ENCODE measurements around the gene FGGY.

The FGGY gene

DNA sequence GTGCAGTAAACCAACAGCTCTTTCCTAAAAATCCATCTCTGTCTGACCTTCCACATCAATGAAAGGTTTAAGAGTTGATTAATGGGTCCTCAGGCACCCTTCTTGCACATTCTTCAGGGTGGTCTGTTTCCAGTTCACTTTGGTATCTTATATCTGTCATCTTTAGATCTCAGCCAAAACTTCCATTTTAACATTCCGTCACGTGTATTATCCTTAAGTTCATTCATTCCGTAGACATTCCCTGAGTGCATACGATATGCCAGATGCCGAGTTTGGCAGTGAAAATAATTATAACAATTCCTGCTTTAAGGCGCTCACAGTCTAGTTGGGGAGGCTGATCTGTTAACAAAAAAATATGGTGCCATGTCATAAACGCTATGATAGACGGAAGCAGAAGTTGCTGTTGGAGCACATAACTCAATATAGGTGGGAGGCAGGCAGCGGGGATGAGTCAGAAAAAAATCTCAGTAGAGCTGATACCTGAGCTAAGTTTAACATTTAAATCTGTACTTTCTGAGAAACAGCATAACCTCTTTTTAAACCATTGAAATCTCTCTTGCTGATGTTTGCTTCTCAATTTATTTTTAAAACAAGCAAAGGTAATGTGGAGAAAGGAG lies 458.3 kb downstream of the FGGY start:
- DNase-seq: no peak

DNA sequence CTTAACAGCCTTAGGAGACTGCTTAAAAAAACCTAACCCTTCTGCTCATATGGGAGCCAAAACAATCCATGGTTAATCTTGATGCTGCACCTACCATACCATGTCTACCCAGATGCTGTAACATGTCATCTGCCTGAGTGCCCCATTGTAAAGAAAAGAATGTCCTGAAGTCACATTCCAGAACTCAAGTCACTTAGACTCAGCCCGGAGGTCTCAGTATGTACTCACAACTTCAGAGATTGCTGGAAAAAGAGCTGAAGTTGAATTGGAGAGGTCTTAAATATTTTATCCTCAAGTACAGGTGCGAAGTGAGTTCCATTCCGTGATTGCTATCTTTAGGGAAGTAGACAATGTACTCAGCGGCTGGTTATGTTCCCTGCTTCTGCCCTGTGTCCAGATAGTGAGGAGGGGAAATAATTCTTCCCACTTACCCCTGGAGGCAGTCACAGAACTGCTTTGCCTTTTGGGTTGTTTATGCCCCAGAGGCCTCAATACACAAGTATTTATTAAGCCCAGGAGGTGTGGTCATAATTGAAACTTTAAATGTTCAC lies 460.4 kb downstream of the FGGY start:
- DNase-seq: no peak

GRCh38 chr1:59759156-59759925 lies 462.4 kb downstream of the FGGY start:
- DNase-seq: peak; percentile 9 to 48 (median 30)

GRCh38 chr1:59761443-59761842 lies 464.5 kb downstream of the FGGY start:
- DNase-seq: no peak

GRCh38 chr1:59763418-59763817 lies 466.5 kb downstream of the FGGY start:
- DNase-seq: no peak

DNA sequence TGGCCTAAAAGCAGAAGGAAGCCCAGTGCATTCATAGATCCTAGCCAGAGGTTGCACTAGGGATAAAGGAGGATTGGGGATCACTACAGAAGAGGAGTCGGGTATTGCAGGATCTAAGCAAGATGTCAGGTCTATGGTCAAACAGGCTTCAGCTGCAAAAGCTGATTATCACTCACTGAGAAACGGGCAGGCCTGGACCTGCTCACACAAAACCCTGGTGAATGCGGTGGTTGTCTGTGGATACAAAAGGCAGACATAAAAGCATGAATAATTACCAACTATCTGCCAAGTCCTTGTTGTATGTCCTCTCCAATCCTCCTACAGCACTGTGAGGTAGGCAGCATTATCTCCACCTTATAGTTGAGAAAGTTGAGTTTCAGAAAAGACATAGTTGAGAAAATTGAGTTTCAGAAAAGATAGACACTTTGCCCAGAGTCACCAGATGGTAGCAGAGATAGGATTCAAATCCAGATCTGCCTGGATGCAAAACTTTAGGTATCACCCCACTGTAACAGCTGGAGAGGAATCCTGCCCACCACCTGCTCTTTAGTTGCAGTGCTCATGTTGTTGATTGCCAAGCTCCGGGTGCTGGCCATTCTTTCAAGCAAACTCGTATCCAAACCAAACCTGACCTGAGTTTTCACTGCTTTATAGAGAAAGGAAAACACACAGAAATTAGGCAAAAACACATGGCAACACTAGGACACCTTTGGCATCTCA lies 468.3 kb downstream of the FGGY start:
- no peak for DNase-seq

- no peak for DNase-seq
These were observed 469.4 kb downstream of the FGGY start for GRCh38 chr1:59766227-59766855.

GRCh38 chr1:59767119-59767518 lies 470.2 kb downstream of the FGGY start:
- no peak for DNase-seq

- no peak for DNase-seq
These were observed 472.2 kb downstream of the FGGY start for GRCh38 chr1:59768792-59769735.

DNA sequence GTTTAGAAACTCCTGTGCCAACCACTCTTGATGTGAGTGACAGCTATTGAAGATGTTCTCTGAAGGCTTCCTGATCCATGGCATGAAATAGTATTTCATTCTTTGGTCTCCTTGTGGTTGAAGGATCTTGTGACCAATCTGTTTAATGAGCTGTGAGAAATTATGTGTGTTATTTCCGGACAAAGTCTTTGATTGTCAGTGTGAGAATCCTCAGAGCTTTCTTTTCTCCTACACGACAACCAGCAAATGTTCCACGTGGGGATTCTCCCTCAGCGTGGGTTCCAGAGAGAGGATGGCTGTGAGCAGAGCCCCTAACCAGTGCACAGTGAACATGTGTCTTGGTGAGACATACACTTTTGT lies 472.8 kb downstream of the FGGY start:
- DNase-seq: no peak

- no peak for DNase-seq
These were observed 474.5 kb downstream of the FGGY start for GRCh38 chr1:59771361-59771760.

DNA sequence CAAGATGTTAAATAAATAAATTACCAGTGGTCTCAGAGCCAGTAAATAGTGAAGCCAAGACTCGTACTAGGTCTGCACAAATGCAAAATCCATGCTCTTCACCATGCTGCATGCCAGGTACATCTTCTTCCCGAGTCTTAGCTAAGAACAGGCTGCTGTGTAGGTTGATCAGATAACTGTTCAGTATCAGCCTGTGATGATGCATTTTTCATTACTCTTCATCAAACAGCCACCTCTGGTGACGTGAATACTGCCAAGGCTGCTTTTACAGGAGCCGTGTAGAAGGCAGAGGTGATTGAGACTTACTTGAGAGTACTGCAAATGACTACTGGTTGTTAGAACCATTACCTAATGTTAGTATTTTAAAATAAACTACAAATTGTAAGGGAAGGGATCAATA lies 478.6 kb downstream of the FGGY start:
- no peak for DNase-seq

DNA sequence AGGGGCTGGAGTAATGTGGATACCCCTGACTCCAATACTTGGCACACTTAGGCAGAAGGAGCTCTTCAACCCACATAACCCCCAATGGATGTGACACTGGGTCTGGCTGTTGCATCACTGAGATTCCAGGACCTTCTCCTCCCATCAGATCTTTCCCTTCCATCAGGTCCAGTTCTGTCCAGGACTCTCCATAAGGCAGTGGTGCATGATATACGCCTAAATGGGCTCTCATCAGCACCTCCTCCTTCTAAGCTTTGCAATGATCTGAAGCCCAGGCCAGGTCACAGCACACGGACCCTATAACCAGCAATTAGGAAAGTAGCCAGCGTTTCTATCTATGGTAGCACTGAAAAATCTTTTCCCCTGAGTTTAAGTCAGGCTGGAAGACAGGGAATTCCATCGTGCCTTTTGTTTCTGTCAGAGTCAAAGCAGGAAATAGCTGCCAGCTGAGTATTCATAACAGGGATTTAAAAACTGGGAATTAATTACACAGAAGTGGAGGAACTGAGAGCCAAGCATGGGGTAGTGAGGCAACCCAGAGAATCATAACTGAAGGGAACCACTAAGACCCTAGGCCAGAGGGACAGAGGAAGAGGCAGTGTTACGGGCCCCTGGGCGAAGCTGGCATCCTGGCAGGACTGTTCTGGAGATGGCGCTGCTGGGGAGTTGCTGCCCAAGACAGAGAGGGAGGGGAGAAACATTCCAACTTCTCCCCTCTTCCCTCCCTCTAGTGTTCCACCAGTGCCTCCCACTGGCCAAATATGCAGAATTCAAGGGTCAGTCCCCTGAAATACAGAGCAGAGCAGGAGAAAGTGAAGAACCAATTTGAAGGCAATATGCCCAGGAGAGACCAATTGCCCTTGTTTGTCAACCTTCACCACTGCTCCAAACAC lies 480.3 kb downstream of the FGGY start:
- no peak for DNase-seq

DNA sequence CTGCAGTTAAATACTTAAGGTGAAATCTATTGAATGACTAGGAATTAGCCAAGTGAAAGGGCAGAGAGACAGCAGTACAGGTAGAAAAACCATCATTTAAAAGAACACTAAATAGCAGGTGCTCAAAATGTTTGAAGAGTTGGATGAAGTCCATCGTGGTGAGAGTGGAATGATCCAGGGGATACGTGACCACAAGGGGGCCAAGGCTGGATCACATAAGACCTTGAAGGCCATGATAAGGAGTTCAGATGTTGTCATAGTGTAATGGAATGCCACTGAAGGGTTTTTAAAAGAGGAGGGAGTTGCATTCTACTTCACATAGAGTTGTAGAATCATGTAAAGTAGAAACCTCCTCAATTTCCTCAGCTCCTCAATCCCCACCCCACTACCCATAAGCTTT lies 483.1 kb downstream of the FGGY start:
- no peak for DNase-seq

GRCh38 chr1:59788825-59789224 lies 491.9 kb downstream of the FGGY start:
- no peak for DNase-seq

- no peak for DNase-seq
These were observed 501.7 kb downstream of the FGGY start for GRCh38 chr1:59798600-59798999.

DNA sequence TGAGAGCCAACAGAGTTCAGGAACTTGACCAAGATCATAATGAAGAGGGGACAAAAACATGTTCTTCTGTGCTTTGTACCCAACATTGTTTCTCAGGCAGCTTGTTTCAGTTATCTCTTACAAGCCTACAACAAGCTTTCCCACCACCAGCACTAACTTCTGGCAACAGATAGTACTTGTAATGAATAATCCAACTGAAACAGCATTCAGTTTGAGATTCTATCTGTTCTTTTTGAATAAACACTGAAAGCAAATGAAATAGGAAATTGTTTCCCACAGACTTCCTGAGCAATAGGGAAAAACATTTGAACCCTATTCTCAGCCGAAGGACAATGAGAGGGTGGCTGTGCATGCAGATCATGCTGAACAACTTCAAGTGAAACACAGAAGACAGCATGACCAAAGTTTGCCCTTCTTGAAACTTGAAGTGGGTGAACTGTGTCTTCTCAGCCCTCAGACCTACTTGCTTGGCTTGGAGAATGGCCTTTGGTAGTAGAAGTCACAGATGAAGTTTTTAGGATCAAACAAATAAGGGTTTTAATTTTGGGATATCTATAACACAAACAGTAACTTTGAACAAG lies 506.7 kb downstream of the FGGY start:
- no peak for DNase-seq

DNA sequence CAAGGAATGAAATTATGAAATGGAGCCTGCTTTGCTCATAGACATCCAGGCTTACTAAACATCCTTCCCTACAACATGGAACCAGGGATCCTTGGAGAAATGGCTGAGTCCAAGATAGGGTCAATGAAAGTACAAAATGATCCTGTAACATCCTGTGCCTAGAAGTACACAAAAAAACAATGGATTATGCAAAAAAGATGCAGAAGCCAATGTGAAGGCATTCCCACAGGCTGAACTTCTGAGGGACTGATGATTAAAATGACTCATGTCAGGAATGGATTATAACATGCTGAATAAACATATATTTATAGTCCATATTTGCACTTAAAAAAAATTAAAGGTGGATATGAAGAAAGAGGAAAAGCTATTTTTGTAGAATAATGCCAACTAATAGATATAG lies 507.4 kb downstream of the FGGY start:
- DNase-seq: no peak

DNA sequence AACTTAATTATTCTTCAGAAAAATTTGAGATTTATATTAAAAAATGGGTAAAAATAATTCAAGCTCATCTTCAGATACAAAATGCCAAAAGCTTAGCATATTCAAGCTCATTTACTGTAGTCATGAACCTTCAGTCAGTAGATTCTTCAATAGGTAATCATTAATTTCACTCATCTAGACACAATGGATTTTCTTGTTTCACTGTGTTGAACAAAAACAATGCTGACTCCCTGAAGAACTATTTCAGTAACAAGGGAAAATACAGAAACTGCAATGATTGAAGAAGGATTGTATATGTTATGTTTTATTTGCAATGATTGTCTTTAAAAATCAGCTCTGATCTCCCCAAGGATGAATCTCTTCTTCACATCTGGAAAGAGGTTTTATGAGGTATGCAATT lies 508.7 kb downstream of the FGGY start:
- no peak for DNase-seq
